K562 (cell line): ENCODE measurements around the gene VWA5B1. TPM values are rescaled to one million over a fixed set of nuclear protein-coding genes. Genes with fewer than 3 reads are reported as not detected.

Source experiments
- ATF3 ChIP-seq, 2 experiments: fragments of 450-650 bp in 1 of 2; sonication (generic) in 1 of 2; formaldehyde crosslinking in 1 of 2; IDR thresholded peaks in 1 of 2; conservative IDR thresholded peaks in 1 of 2; 2 replicates each; pipeline versions ENCODE4 v1.6.1 to v1.8.1; 2016 to 2023; ENCODE audit warnings: mild to moderate bottlenecking in 2 of 2, moderate library complexity in 2 of 2, inconsistent platforms in 1 of 2, missing genetic modification reagents in 1 of 2
- BCOR ChIP-seq: fragments of 450-650 bp; IDR thresholded peaks from 2 replicates; pipeline ENCODE4 v1.6.1; 2016
- COPS2 ChIP-seq: fragments of 450-650 bp; conservative IDR thresholded peaks from 2 replicates; pipeline ENCODE4 v1.6.1; 2016; ENCODE audit warnings: mild to moderate bottlenecking, moderate library complexity
- FOXJ2 ChIP-seq: fragments of 200-800 bp; sonication (Bioruptor generic); IDR thresholded peaks from 2 replicates; pipeline ENCODE4 v1.6.1; 2016; ENCODE audit warnings: missing genetic modification characterization, missing compliant biosample characterization
- HDAC1 ChIP-seq, 2 experiments: fragments of 450-650 bp; IDR thresholded peaks; 2 replicates each; pipeline ENCODE4 v1.6.1; 2016 to 2017; ENCODE audit warnings: inconsistent platforms in 1 of 2, mild to moderate bottlenecking in 1 of 2, moderate library complexity in 1 of 2
- IRF2 ChIP-seq: sonication (generic); formaldehyde crosslinking; IDR thresholded peaks from 2 replicates; pipeline ENCODE4 v1.8.1; 2022; ENCODE audit warnings: mild to moderate bottlenecking, missing genetic modification reagents
- MED1 ChIP-seq: sonication (generic); formaldehyde crosslinking; IDR thresholded peaks from 2 replicates; pipeline ENCODE4 v1.8.1; 2023; ENCODE audit warnings: missing genetic modification reagents, borderline replicate concordance
- MNT ChIP-seq, 2 experiments: fragments of 450-650 bp; conservative IDR thresholded peaks; 2 replicates each; pipeline ENCODE4 v1.6.1; 2017; ENCODE audit warnings: mild to moderate bottlenecking in 2 of 2, moderate library complexity in 2 of 2
- SMARCA4 ChIP-seq: fragments of 450-650 bp; IDR thresholded peaks from 2 replicates; pipeline ENCODE4 v1.6.1; 2016
- SMARCA5 ChIP-seq: fragments of 450-650 bp; IDR thresholded peaks from 2 replicates; pipeline ENCODE4 v1.6.1; 2016
- ZBTB43 ChIP-seq: sonication (generic); formaldehyde crosslinking; IDR thresholded peaks from 2 replicates; pipeline ENCODE4 v1.8.0; 2023; ENCODE audit warnings: mild to moderate bottlenecking, missing genetic modification reagents
- ZNF140 ChIP-seq: fragments of 250-450 bp; sonication (Bioruptor Pico); IDR thresholded peaks from 2 replicates; pipeline ENCODE4 v1.8.0; 2021; ENCODE audit warnings: moderate library complexity, mild to moderate bottlenecking, inconsistent platforms
- ZNF445 ChIP-seq: fragments of 250-450 bp; sonication (Bioruptor Pico); IDR thresholded peaks from 2 replicates; pipeline ENCODE4 v1.4.0; 2020; ENCODE audit warnings: low read depth, mild to moderate bottlenecking, moderate library complexity
- ZNF766 ChIP-seq: fragments of 200-800 bp; sonication (Bioruptor generic); conservative IDR thresholded peaks from 2 replicates; pipeline ENCODE4 v1.6.1; 2016; ENCODE audit warnings: missing genetic modification characterization, missing compliant biosample characterization
- polyA plus RNA-seq, 8 experiments: library from polyadenylated mRNA; depleted of rRNA in 4 of 8; stranded (reverse) in 5 of 8; unstranded in 3 of 8; fragments of >200 nt; fragmentation: Nextera tagmentation in 2 of 8; fragmentation: Illumina TruSeq in 1 of 8; extraction: Ambion mirVana in 2 of 8; extraction: Trizol in 1 of 8; gene quantifications; 2 replicates each; pipeline versions ENCODE4 v1.2.1 to v1.2.3, GENCODE V29; 2011 to 2014; ENCODE audit warnings: inconsistent platforms in 1 of 8, missing spikeins in 1 of 8
- total RNA-seq, 7 experiments: library from RNA; depleted of rRNA in 6 of 7; stranded (reverse); fragments of >200 nt in 6 of 7; fragmentation: Illumina TruSeq in 2 of 7; extraction: Trizol in 2 of 7; gene quantifications; 2 replicates each; pipeline versions ENCODE4 v1.2.1 to v1.2.3, GENCODE V29; 2011 to 2021; ENCODE audit warnings: low replicate concordance in 1 of 7

VWA5B1 gene
- total and polyA plus RNA-seq, 9 of the 15 experiments (the other 6 are each of a cell fraction or from before 2014, with no cell fraction given) = not detected

- no peak for TF ChIP-seq ZNF445 (CRISPR knock-in tag)
- TF ChIP-seq SMARCA4 = no peak
- TF ChIP-seq ATF3 (IDR thresholded peaks at IDR 0.05) = peak; percentile 90
- peak; percentile 68; the same call in 1 of the 2 replicates for TF ChIP-seq ATF3 (CRISPR knock-in tag; conservative IDR thresholded peaks at IDR 0.05)
- no peak for TF ChIP-seq MNT (conservative IDR thresholded peaks at IDR 0.05)
- no peak for TF ChIP-seq ZNF140
- TF ChIP-seq SMARCA5 = no peak
- no peak for TF ChIP-seq BCOR
- no peak for TF ChIP-seq FOXJ2
- no peak for TF ChIP-seq COPS2
- TF ChIP-seq HDAC1 (IDR thresholded peaks at IDR 0.05) = no peak
- TF ChIP-seq ZNF766 (CRISPR knock-in tag) = no peak
- TF ChIP-seq MED1 (CRISPR knock-in tag) = no peak
- no peak for TF ChIP-seq IRF2 (CRISPR knock-in tag)
- TF ChIP-seq ZBTB43 = no peak
Observed at GRCh38 chr1:20255666-20256065, 35.0 kb upstream of the VWA5B1 start (continued).
